ENCODE data around the gene PALD1. TPM values are rescaled to one million over a fixed set of nuclear protein-coding genes. Genes with fewer than 3 reads are reported as not detected.
A peak's percentile ranks its signal among the peaks of the same experiment; 100 is the strongest.

The PALD1 gene
- polyA plus RNA-seq, 2 donors: 2.1 to 3.4 TPM

- peaks cover 0 to 9% of the 10 kb centered on the region in 2 donors for H3K36me3 ChIP-seq (ENCODE audit: control insufficient read depth in 2 of 2, insufficient read depth in 2 of 2, low read length in 1 of 2)
- H3K4me3 ChIP-seq (ENCODE audit: low read depth in 1 of 2, low read length in 2 of 2): no peak overlapping the region
- no peaks in the 10 kb centered on the region for H3K27me3 ChIP-seq (ENCODE audit: control insufficient read depth in 1 of 2, insufficient read depth in 2 of 2, low read length in 2 of 2)
Measured at GRCh38 chr10:70456164-70456563, 22.4 kb upstream of the PALD1 start.

GRCh38 chr10:70457759-70458305, 20.7 kb upstream of the PALD1 start:
- Histone ChIP-seq H3K4me3 (ENCODE audit: low read depth in 1 of 2, low read length in 2 of 2) (peak overlapping the region in 1 of 2 donors; percentile 16), H3K27me3 (ENCODE audit: control insufficient read depth in 1 of 2, insufficient read depth in 2 of 2, low read length in 2 of 2) (no peaks in the 10 kb centered on the region), H3K27ac (ENCODE audit: low read depth in 2 of 2, low read length in 1 of 2) (peak overlapping the region in 1 of 2 donors; percentile 1), H3K4me1 (ENCODE audit: control insufficient read depth in 2 of 2, insufficient read depth in 2 of 2, low read length in 1 of 2) (peaks cover 9 to 13% of the 10 kb centered on the region in 2 donors), H3K9me3 (ENCODE audit: control insufficient read depth in 2 of 2, insufficient read depth in 1 of 2, low read depth in 1 of 2, low read length in 1 of 2) (peaks cover 0 to 9% of the 10 kb centered on the region in 2 donors), H3K36me3 (ENCODE audit: control insufficient read depth in 2 of 2, insufficient read depth in 2 of 2, low read length in 1 of 2) (peaks cover 0 to 9% of the 10 kb centered on the region in 2 donors)
- WGBS, 2 donors: 50 to 60% methylated on average over 17 of the region's 17 CpGs

More at GRCh38 chr10:70456164-70456563, 22.4 kb upstream of the PALD1 start:
- 69 to 73% methylated on average over 8 of the region's 8 CpGs for WGBS, 2 donors
- Histone ChIP-seq H3K27ac (ENCODE audit: low read depth in 2 of 2, low read length in 1 of 2) (no peak overlapping the region), H3K9me3 (ENCODE audit: control insufficient read depth in 2 of 2, insufficient read depth in 1 of 2, low read depth in 1 of 2, low read length in 1 of 2) (peaks cover 0 to 9% of the 10 kb centered on the region in 2 donors), H3K4me1 (ENCODE audit: control insufficient read depth in 2 of 2, insufficient read depth in 2 of 2, low read length in 1 of 2) (peaks cover 4 to 7% of the 10 kb centered on the region in 2 donors)

GRCh38 chr10:70458329-70459060, 20.1 kb upstream of the PALD1 start:
- WGBS, 2 donors: 7% methylated on average over 56 to 62 of the region's 62 CpGs
- H3K4me1 ChIP-seq (ENCODE audit: control insufficient read depth in 2 of 2, insufficient read depth in 2 of 2, low read length in 1 of 2): peaks cover 10 to 14% of the 10 kb centered on the region in 2 donors
- peak overlapping the region; percentile 11 to 16 for H3K4me3 ChIP-seq (ENCODE audit: low read depth in 1 of 2, low read length in 2 of 2)
- peak overlapping the region in 1 of 2 donors; percentile 63 for H3K27ac ChIP-seq (ENCODE audit: low read depth in 2 of 2, low read length in 1 of 2)
- no peaks in the 10 kb centered on the region for H3K27me3 ChIP-seq (ENCODE audit: control insufficient read depth in 1 of 2, insufficient read depth in 2 of 2, low read length in 2 of 2)
- peaks cover 0 to 9% of the 10 kb centered on the region in 2 donors for H3K36me3 ChIP-seq (ENCODE audit: control insufficient read depth in 2 of 2, insufficient read depth in 2 of 2, low read length in 1 of 2)
- H3K9me3 ChIP-seq (ENCODE audit: control insufficient read depth in 2 of 2, insufficient read depth in 1 of 2, low read depth in 1 of 2, low read length in 1 of 2): peaks cover 0 to 9% of the 10 kb centered on the region in 2 donors

GRCh38 chr10:70459061-70459773, 19.4 kb upstream of the PALD1 start:
- Histone ChIP-seq H3K9me3 (ENCODE audit: control insufficient read depth in 2 of 2, insufficient read depth in 1 of 2, low read depth in 1 of 2, low read length in 1 of 2) (peaks cover 0 to 9% of the 10 kb centered on the region in 2 donors), H3K4me3 (ENCODE audit: low read depth in 1 of 2, low read length in 2 of 2) (no peak overlapping the region), H3K27ac (ENCODE audit: low read depth in 2 of 2, low read length in 1 of 2) (peak overlapping the region in 1 of 2 donors; percentile 63), H3K36me3 (ENCODE audit: control insufficient read depth in 2 of 2, insufficient read depth in 2 of 2, low read length in 1 of 2) (peaks cover 0 to 9% of the 10 kb centered on the region in 2 donors), H3K27me3 (ENCODE audit: control insufficient read depth in 1 of 2, insufficient read depth in 2 of 2, low read length in 2 of 2) (no peaks in the 10 kb centered on the region), H3K4me1 (ENCODE audit: control insufficient read depth in 2 of 2, insufficient read depth in 2 of 2, low read length in 1 of 2) (peaks cover 10 to 14% of the 10 kb centered on the region in 2 donors)
- WGBS, 2 donors: 45 to 53% methylated on average over 19 of the region's 19 CpGs

GRCh38 chr10:70459774-70460490, 18.6 kb upstream of the PALD1 start:
- H3K4me1 ChIP-seq (ENCODE audit: control insufficient read depth in 2 of 2, insufficient read depth in 2 of 2, low read length in 1 of 2): peaks cover 10 to 14% of the 10 kb centered on the region in 2 donors
- peaks cover 0 to 8% of the 10 kb centered on the region in 2 donors for H3K9me3 ChIP-seq (ENCODE audit: control insufficient read depth in 2 of 2, insufficient read depth in 1 of 2, low read depth in 1 of 2, low read length in 1 of 2)
- no peaks in the 10 kb centered on the region for H3K27me3 ChIP-seq (ENCODE audit: control insufficient read depth in 1 of 2, insufficient read depth in 2 of 2, low read length in 2 of 2)
- H3K27ac ChIP-seq (ENCODE audit: low read depth in 2 of 2, low read length in 1 of 2): peak overlapping the region in 1 of 2 donors; percentile 37
- H3K4me3 ChIP-seq (ENCODE audit: low read depth in 1 of 2, low read length in 2 of 2): no peak overlapping the region
- 84 to 86% methylated on average over 29 of the region's 29 CpGs for WGBS, 2 donors
- H3K36me3 ChIP-seq (ENCODE audit: control insufficient read depth in 2 of 2, insufficient read depth in 2 of 2, low read length in 1 of 2): peaks cover 0 to 8% of the 10 kb centered on the region in 2 donors

GRCh38 chr10:70461397-70462348, 16.9 kb upstream of the PALD1 start:
- no peak overlapping the region for H3K4me3 ChIP-seq (ENCODE audit: low read depth in 1 of 2, low read length in 2 of 2)
- no peaks in the 10 kb centered on the region for H3K36me3 ChIP-seq (ENCODE audit: control insufficient read depth in 2 of 2, insufficient read depth in 2 of 2, low read length in 1 of 2)
- H3K9me3 ChIP-seq (ENCODE audit: control insufficient read depth in 2 of 2, insufficient read depth in 1 of 2, low read depth in 1 of 2, low read length in 1 of 2): no peaks in the 10 kb centered on the region
- H3K27ac ChIP-seq (ENCODE audit: low read depth in 2 of 2, low read length in 1 of 2): peak overlapping the region in 1 of 2 donors; percentile 17
- H3K4me1 ChIP-seq (ENCODE audit: control insufficient read depth in 2 of 2, insufficient read depth in 2 of 2, low read length in 1 of 2): peaks cover 7 to 10% of the 10 kb centered on the region in 2 donors
- H3K27me3 ChIP-seq (ENCODE audit: control insufficient read depth in 1 of 2, insufficient read depth in 2 of 2, low read length in 2 of 2): no peaks in the 10 kb centered on the region
- WGBS, 2 donors: 34 to 43% methylated on average over 13 of the region's 13 CpGs

- Histone ChIP-seq H3K4me1 (ENCODE audit: control insufficient read depth in 2 of 2, insufficient read depth in 2 of 2, low read length in 1 of 2) (peaks cover 7 to 10% of the 10 kb centered on the region in 2 donors), H3K27ac (ENCODE audit: low read depth in 2 of 2, low read length in 1 of 2) (peak overlapping the region in 1 of 2 donors; percentile 26), H3K27me3 (ENCODE audit: control insufficient read depth in 1 of 2, insufficient read depth in 2 of 2, low read length in 2 of 2) (no peaks in the 10 kb centered on the region), H3K9me3 (ENCODE audit: control insufficient read depth in 2 of 2, insufficient read depth in 1 of 2, low read depth in 1 of 2, low read length in 1 of 2) (no peaks in the 10 kb centered on the region), H3K36me3 (ENCODE audit: control insufficient read depth in 2 of 2, insufficient read depth in 2 of 2, low read length in 1 of 2) (no peaks in the 10 kb centered on the region), H3K4me3 (ENCODE audit: low read depth in 1 of 2, low read length in 2 of 2) (no peak overlapping the region)
- 16 to 23% methylated on average over 4 of the region's 4 CpGs for WGBS, 2 donors
Measured at GRCh38 chr10:70462349-70462984, 16.1 kb upstream of the PALD1 start.

GRCh38 chr10:70465278-70465677, 13.3 kb upstream of the PALD1 start:
- no peaks in the 10 kb centered on the region for H3K36me3 ChIP-seq (ENCODE audit: control insufficient read depth in 2 of 2, insufficient read depth in 2 of 2, low read length in 1 of 2)
- no peak overlapping the region for H3K4me3 ChIP-seq (ENCODE audit: low read depth in 1 of 2, low read length in 2 of 2)
- WGBS, 2 donors: 92 to 97% methylated on average over 4 of the region's 4 CpGs
- peaks cover 6 to 7% of the 10 kb centered on the region in 2 donors for H3K4me1 ChIP-seq (ENCODE audit: control insufficient read depth in 2 of 2, insufficient read depth in 2 of 2, low read length in 1 of 2)
- H3K27me3 ChIP-seq (ENCODE audit: control insufficient read depth in 1 of 2, insufficient read depth in 2 of 2, low read length in 2 of 2): no peaks in the 10 kb centered on the region
- H3K27ac ChIP-seq (ENCODE audit: low read depth in 2 of 2, low read length in 1 of 2): no peak overlapping the region
- no peaks in the 10 kb centered on the region for H3K9me3 ChIP-seq (ENCODE audit: control insufficient read depth in 2 of 2, insufficient read depth in 1 of 2, low read depth in 1 of 2, low read length in 1 of 2)

All from esophagus (tissue), 2 donors.